ENCODE data around the gene PROZ.

GRCh38 chr13:113145496-113145895 lies 13.0 kb upstream of the PROZ start:
- TF ChIP-seq CTCF (IDR thresholded peaks at IDR 0.05; ENCODE audit: low read length) = no peak
- no peak for TF ChIP-seq EZH2 (optimal IDR thresholded peaks at IDR 0.05; ENCODE audit: low read depth, low read length)
- no peak for TF ChIP-seq EZH2phosphoT487 (IDR thresholded peaks at IDR 0.05; ENCODE audit: low read length)

All from MM.1S (cell line).